Measurements from ENCODE around the gene PID1.

GRCh38 chr2:229244975-229245374, 26.1 kb downstream of the PID1 start:
- TF ChIP-seq CTCF (IDR thresholded peaks at IDR 0.05) (no peak), POLR2AphosphoS5 (IDR thresholded peaks at IDR 0.05) (peak in 1 of 4 donors; percentile 7), POLR2A (IDR thresholded peaks at IDR 0.05) (no peak), EP300 (IDR thresholded peaks at IDR 0.05) (no peak)

Measured in sigmoid colon (tissue), 4 donors.